HepG2 (cell line): ENCODE data around the gene ACSL3. TPM values are rescaled to one million over a fixed set of nuclear protein-coding genes. Genes with fewer than 3 reads are reported as not detected.

Experiments
- ATRX ChIP-seq: sonication (generic); formaldehyde crosslinking; IDR thresholded peaks from 2 replicates; pipeline ENCODE4 v1.4.0; 2020; ENCODE audit warnings: missing genetic modification reagents, borderline replicate concordance
- DR1 ChIP-seq: sonication (generic); formaldehyde crosslinking; IDR thresholded peaks from 2 replicates; pipeline ENCODE4 v1.8.0; 2021; ENCODE audit warnings: mild to moderate bottlenecking, missing genetic modification reagents, inconsistent platforms
- HDAC1 ChIP-seq: sonication (generic); formaldehyde crosslinking; IDR thresholded peaks from 2 replicates; pipeline ENCODE4 v1.5.1; 2020; ENCODE audit warnings: mild to moderate bottlenecking, missing genetic modification reagents
- KMT2A ChIP-seq: sonication (generic); formaldehyde crosslinking; IDR thresholded peaks from 2 replicates; pipeline ENCODE4 v1.4.0; 2020; ENCODE audit warnings: missing genetic modification reagents
- NFE2L2 ChIP-seq: fragments of 150-350 bp; IDR thresholded peaks from 2 replicates; pipeline ENCODE4 v1.6.1; 2014; ENCODE audit warnings: low read length
- SP2 ChIP-seq: sonication (generic); formaldehyde crosslinking; IDR thresholded peaks from 2 replicates; pipeline ENCODE4 v1.5.1; 2020; ENCODE audit warnings: mild to moderate bottlenecking, missing genetic modification reagents
- TEF ChIP-seq: sonication (generic); formaldehyde crosslinking; IDR thresholded peaks from 2 replicates; pipeline ENCODE4 v1.5.0; 2020; ENCODE audit warnings: missing genetic modification reagents
- TP53 ChIP-seq: sonication (generic); formaldehyde crosslinking; conservative IDR thresholded peaks from 2 replicates; pipeline ENCODE4 v1.4.0; 2020; ENCODE audit warnings: missing genetic modification reagents
- ZBTB10 ChIP-seq: sonication (generic); formaldehyde crosslinking; IDR thresholded peaks from 2 replicates; pipeline ENCODE4 v1.4.0; 2020; ENCODE audit warnings: missing genetic modification reagents, borderline replicate concordance
- ZBTB2 ChIP-seq: sonication (generic); formaldehyde crosslinking; IDR thresholded peaks from 2 replicates; pipeline ENCODE4 v1.8.0; 2022; ENCODE audit warnings: low read depth, missing genetic modification reagents
- ZFP36 ChIP-seq: fragments of 150-350 bp; IDR thresholded peaks from 2 replicates; pipeline ENCODE4 v1.6.1; 2018; ENCODE audit warnings: borderline replicate concordance, low read length, low read depth; ENCODE audit not compliant: partially characterized antibody
- ZNF142 ChIP-seq: sonication (generic); formaldehyde crosslinking; IDR thresholded peaks from 2 replicates; pipeline ENCODE4 v1.4.0; 2020; ENCODE audit warnings: missing genetic modification reagents
- ZNF280B ChIP-seq: sonication (generic); formaldehyde crosslinking; IDR thresholded peaks from 2 replicates; pipeline ENCODE4 v1.5.0; 2020; ENCODE audit warnings: missing genetic modification reagents, mild to moderate bottlenecking, borderline replicate concordance
- ZNF546 ChIP-seq: sonication (generic); formaldehyde crosslinking; conservative IDR thresholded peaks from 2 replicates; pipeline ENCODE4 v1.8.1; 2023; ENCODE audit warnings: mild to moderate bottlenecking, missing genetic modification reagents
- ZNF576 ChIP-seq: sonication (generic); formaldehyde crosslinking; IDR thresholded peaks from 2 replicates; pipeline ENCODE4 v1.4.0; 2020; ENCODE audit warnings: mild to moderate bottlenecking, missing genetic modification reagents
- polyA plus RNA-seq, 8 experiments: library from polyadenylated mRNA; depleted of rRNA in 3 of 8; stranded (reverse) in 7 of 8; unstranded in 1 of 8; fragments of >200 nt; fragmentation: Illumina TruSeq in 4 of 8; extraction: Trizol in 4 of 8; gene quantifications; 2 replicates each; pipeline versions ENCODE4 v1.2.1 to v1.2.3, GENCODE V29; 2011 to 2016; ENCODE audit warnings: low read depth in 4 of 8, missing spikeins in 1 of 8, mixed read lengths in 1 of 8; ENCODE audit not compliant: insufficient read depth in 1 of 8
- total RNA-seq, 5 experiments: library from RNA; depleted of rRNA; stranded (reverse); fragments of >200 nt; fragmentation: Illumina TruSeq; extraction: Trizol; gene quantifications; 2 replicates each; pipeline ENCODE4 v1.2.3, GENCODE V29; 2016; ENCODE audit warnings: low read depth in 1 of 5

ACSL3 gene
- total and polyA plus RNA-seq, 2 of the 13 experiments (the other 11 are each of a cell fraction or from before 2014, with no cell fraction given): 305 to 365 TPM

GRCh38 chr2:222859786-222860612, 837 bp upstream of the ACSL3 start (continued):
- TF ChIP-seq ZNF280B (CRISPR knock-in tag) (no peak), ZBTB10 (no peak), TP53 (CRISPR knock-in tag) (no peak), NFE2L2 (no peak), ZNF576 (CRISPR knock-in tag) (no peak), ATRX (CRISPR knock-in tag) (no peak), DR1 (CRISPR knock-in tag) (no peak), TEF (CRISPR knock-in tag) (no peak), KMT2A (CRISPR knock-in tag) (0 out of 2 replicates have a peak, but pooled peaks have one; percentile 19), ZBTB2 (no peak), ZNF142 (CRISPR knock-in tag) (no peak), ZFP36 (no peak), ZNF546 (CRISPR knock-in tag) (no peak), HDAC1 (CRISPR knock-in tag) (peak; percentile 62), SP2 (CRISPR knock-in tag) (no peak)
